Chondrocyte (in vitro differentiated cells): Measurements from ENCODE around the gene ENDOG. TPM values are rescaled to one million over a fixed set of nuclear protein-coding genes. Genes with fewer than 3 reads are reported as not detected.

ENCODE experiments used
- DNase-seq: peaks from one replicate; pipeline ENCODE4 v3.0.0; 2021; ENCODE audit warnings: mixed read lengths, low spot score
- H3K27ac Mint-ChIP-seq: one replicate; pipeline ENCODE4 v1.8.0; 2021; ENCODE audit warnings: mild to moderate bottlenecking, moderate library complexity, mixed read lengths; ENCODE audit not compliant: unreplicated experiment
- H3K27me3 Mint-ChIP-seq: 2 replicates; pipeline ENCODE4 v1.8.0; 2021; ENCODE audit warnings: low read depth, mixed read lengths
- H3K36me3 Mint-ChIP-seq: 2 replicates; pipeline ENCODE4 v1.8.0; 2021; ENCODE audit warnings: low read depth, mixed read lengths
- H3K4me1 Mint-ChIP-seq: 2 replicates; pipeline ENCODE4 v1.8.0; 2021; ENCODE audit warnings: low read depth, mild to moderate bottlenecking, mixed read lengths
- H3K4me3 Mint-ChIP-seq: one replicate; pipeline ENCODE4 v1.8.0; 2021; ENCODE audit warnings: mild to moderate bottlenecking, moderate library complexity, mixed read lengths; ENCODE audit not compliant: unreplicated experiment
- H3K9me3 Mint-ChIP-seq: 2 replicates; pipeline ENCODE4 v1.8.0; 2021; ENCODE audit warnings: low read depth, mixed read lengths
- long read RNA-seq: library from polyadenylated mRNA; stranded (forward); transcript quantifications from one replicate; pipeline ENCODE4 v2.0.0, GENCODE V29; 2021
- total RNA-seq: library from RNA; stranded (reverse); gene quantifications from 3 replicates; pipeline ENCODE4 v1.2.1, GENCODE V29; 2021
- TF ChIP-seq, protein P1 (sequence below): fragments of 200-600 bp; sonication (generic); IDR thresholded peaks from 2 replicates; pipeline ENCODE4 v1.5.0; 2021; ENCODE audit warnings: antibody characterized with exemption, mild to moderate bottlenecking, moderate library complexity

The ENDOG gene
- 22.3 to 24.6 TPM (median 23.1 TPM) in 3 replicates for total RNA-seq
- long read RNA-seq, transcript ENDOG-201 (3 exons, 1,172 nt) = major isoform, 49 of 59 reads
- long read RNA-seq, partial matches to known transcripts = 5 of 59 reads
- long read RNA-seq, other reads (novel, unspliced or antisense) = 5 of 59 reads

DNA sequence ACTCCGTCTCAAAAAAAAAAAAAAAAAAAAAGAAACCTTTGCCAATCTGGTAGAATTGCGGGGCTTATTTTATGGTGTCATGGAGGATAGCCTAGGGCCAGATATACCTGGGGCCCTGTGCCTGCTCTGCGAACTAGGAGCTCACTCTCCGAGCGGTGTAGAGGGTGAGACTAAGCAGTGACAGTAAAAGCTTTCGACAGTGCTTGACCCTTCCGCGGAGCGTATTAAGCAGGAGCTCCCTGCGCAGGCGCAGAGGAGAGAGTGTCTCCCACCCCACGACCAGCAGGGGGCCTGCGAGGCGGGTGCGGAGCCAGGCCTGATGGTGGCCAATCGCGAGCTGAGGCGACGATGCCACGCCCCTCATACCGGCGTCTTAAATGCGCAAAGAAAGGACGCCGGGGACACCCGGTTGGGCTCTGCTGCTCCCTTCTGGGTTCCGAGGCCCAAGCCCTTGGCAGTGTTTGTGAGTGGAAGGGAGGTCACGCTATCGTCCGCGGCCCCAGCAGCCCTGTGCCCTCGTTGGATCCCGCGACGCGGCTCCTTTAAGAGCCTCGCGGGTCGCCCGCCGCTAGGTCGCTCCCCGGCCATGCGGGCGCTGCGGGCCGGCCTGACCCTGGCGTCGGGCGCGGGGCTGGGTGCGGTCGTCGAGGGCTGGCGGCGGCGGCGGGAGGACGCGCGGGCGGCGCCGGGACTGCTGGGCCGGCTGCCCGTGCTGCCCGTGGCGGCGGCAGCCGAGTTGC lies at the start of gene ENDOG:
ENDOG (plus strand) TSS at position 402 of the 740 bp plus-strand sequence; CDS start at position 587, 185 bp downstream.
- H3K27me3 Mint-ChIP-seq = no peaks in the 10 kb centered on the region
- TF ChIP-seq, protein P1, sequence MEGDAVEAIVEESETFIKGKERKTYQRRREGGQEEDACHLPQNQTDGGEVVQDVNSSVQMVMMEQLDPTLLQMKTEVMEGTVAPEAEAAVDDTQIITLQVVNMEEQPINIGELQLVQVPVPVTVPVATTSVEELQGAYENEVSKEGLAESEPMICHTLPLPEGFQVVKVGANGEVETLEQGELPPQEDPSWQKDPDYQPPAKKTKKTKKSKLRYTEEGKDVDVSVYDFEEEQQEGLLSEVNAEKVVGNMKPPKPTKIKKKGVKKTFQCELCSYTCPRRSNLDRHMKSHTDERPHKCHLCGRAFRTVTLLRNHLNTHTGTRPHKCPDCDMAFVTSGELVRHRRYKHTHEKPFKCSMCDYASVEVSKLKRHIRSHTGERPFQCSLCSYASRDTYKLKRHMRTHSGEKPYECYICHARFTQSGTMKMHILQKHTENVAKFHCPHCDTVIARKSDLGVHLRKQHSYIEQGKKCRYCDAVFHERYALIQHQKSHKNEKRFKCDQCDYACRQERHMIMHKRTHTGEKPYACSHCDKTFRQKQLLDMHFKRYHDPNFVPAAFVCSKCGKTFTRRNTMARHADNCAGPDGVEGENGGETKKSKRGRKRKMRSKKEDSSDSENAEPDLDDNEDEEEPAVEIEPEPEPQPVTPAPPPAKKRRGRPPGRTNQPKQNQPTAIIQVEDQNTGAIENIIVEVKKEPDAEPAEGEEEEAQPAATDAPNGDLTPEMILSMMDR = peak; percentile 87
- peak; percentile 98 for DNase-seq
- peaks cover 11% of the 10 kb centered on the region for H3K4me1 Mint-ChIP-seq
- no peaks in the 10 kb centered on the region for H3K9me3 Mint-ChIP-seq
- peaks cover 5% of the 10 kb centered on the region for H3K36me3 Mint-ChIP-seq
- peak within 1 kb of the TSS; percentile 90 for H3K27ac Mint-ChIP-seq
- H3K4me3 Mint-ChIP-seq = peak within 1 kb of the TSS; percentile 74

DNA sequence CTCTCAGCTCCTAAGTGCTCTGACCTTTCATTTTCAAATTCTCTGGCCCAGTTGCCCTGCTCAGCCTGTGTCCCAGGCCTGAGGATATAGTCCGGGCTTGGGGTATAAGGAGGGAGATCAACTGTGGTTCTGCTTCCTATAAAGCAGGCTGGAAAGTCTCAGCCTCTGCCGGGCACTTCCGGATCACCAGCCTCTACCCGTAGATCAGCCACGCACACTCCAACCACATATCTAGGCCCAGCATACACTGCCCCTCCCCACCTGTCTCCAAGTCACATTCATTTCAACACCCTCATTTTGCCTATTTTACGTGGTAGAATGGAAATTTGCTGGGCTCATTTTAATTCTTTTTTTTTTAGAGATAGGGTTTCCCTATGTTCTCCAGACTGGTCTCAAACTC lies 49.7 kb upstream of the ENDOG start:
- TF ChIP-seq, protein P1 = no peak
- no peak for DNase-seq
- Mint-ChIP-seq H3K36me3 (peaks cover 2% of the 10 kb centered on the region), H3K4me1 (peaks cover 26% of the 10 kb centered on the region), H3K4me3 (no peak overlapping the region), H3K27me3 (no peaks in the 10 kb centered on the region), H3K27ac (no peak overlapping the region), H3K9me3 (no peaks in the 10 kb centered on the region)

DNA sequence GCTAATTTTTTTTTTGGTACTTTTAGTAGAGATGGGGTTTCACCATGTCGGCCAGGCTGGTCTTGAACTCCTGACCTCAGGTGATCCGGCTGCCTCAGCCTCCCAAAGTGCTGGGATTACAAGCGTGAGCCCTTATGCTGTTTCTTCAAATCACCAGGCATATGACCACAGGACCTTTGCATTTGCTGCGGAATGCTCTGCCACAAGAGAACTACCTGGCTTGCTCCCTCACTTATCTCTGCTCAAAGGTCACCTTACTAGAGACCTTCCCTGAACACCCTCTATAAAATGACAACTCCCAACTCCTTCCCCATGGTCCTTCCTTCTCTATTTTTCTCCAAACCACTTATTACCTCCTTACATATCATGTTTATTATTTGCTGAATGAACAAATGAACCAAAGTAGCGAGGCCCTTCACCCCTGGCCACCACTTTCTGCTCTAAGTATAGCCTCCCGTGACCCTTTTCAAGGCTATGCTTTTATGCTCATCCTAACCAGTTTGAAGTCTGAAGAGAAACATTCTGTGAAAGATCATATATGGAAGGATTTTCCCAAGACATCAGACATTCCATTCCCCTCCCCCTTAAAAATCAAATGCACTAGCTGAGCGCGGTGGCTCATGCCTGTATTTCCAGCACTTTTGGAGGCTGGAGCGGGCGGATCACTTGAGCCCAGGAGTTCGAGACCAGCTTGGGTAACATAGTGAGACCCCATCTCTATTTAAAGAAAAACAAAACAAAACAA lies 47.8 kb upstream of the ENDOG start:
- Mint-ChIP-seq H3K27ac (peak overlapping the region; percentile 96), H3K4me3 (peak overlapping the region; percentile 93), H3K27me3 (no peaks in the 10 kb centered on the region), H3K36me3 (peaks cover 2% of the 10 kb centered on the region), H3K9me3 (peaks cover 2% of the 10 kb centered on the region), H3K4me1 (peaks cover 26% of the 10 kb centered on the region)
- TF ChIP-seq, protein P1 = no peak
- no peak for DNase-seq

DNA sequence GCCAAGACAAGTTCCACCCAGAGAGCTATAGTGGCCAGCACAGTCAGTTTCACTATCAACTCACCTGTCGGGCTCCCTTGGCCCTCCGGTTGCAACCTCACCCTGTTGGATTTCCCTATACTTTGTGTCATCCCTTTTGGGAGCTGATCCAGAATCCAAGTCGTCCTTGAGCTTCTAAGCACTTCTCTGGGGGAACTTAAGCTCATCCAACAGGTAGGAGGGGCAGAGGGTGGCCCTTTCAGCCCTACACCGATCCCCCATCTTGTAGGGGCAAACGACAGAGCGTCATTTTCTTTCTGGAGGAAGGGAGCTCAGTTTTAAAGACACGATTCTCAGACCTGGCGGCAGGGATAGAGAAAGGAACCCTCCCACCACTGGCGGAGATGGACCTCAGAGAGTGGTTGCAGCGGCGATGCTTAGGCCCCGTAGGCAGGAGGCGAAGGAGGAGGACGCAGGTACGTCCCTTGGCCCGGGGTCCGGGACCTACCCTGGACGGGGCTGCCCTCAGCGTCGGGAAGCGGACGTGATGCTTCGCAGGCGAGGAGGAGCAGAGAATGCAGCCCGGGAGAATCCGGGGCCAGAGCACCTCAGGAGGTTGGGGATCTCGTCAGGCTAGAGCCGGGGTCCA lies 47.1 kb upstream of the ENDOG start:
- Mint-ChIP-seq H3K4me3 (peak overlapping the region; percentile 93), H3K4me1 (peaks cover 26% of the 10 kb centered on the region), H3K27ac (peak overlapping the region; percentile 96), H3K36me3 (peaks cover 2% of the 10 kb centered on the region), H3K9me3 (peaks cover 2% of the 10 kb centered on the region), H3K27me3 (no peaks in the 10 kb centered on the region)
- DNase-seq = no peak
- TF ChIP-seq, protein P1 = no peak
